Panc1 (cell line): ENCODE results near the gene TMOD1. TPM values are rescaled to one million over a fixed set of nuclear protein-coding genes. Genes with fewer than 3 reads are reported as not detected.

ENCODE experiments used
- ATAC-seq: fragments of 200-7000 bp; cut with Tn5 transposase; 2 replicates; pipeline ENCODE4 v1.9.1; 2020; ENCODE audit warnings: mild to moderate bottlenecking, moderate library complexity
- BruUV-seq: library from RNA; stranded (reverse); fragments of 400-500 nt; replicated peaks from 2 replicates; lab custom pipeline; 2021; lab: Mats Ljungman, UMichigan
- CTCF ChIA-PET: fragments of 300-600 bp; sonication (Branson Sonifier 250); formaldehyde crosslinking; loops from one replicate; lab custom pipeline; 2022; ENCODE audit warnings: antibody characterized with exemption; lab: Charles Lee
- POLR2A ChIA-PET: fragments of 300-600 bp; sonication (Branson Sonifier 250); formaldehyde crosslinking; loops from one replicate; lab custom pipeline; 2022; ENCODE audit warnings: antibody characterized with exemption; lab: Charles Lee
- DNase-seq: peaks from one replicate; pipeline ENCODE4 v3.0.0-alpha.2; 2010; ENCODE audit warnings: low read depth, low spot score
- H3K27ac ChIP-seq: 2 replicates; pipeline ENCODE4 v1.5.1; 2011; ENCODE audit warnings: mild to moderate bottlenecking, low read length, inconsistent platforms
- H3K27me3 ChIP-seq: fragments of 200-500 bp; sonication (Bioruptor generic); 2 replicates; pipeline ENCODE4 v1.6.0; 2014; ENCODE audit warnings: low read length, inconsistent platforms; ENCODE audit not compliant: control insufficient read depth, insufficient read depth
- H3K36me3 ChIP-seq: fragments of 200-500 bp; sonication (Bioruptor generic); 2 replicates; pipeline ENCODE4 v1.5.1; 2014; ENCODE audit warnings: inconsistent platforms, mild to moderate bottlenecking, low read length, moderate library complexity; ENCODE audit not compliant: control insufficient read depth, insufficient read depth
- H3K4me1 ChIP-seq: 2 replicates; pipeline ENCODE4 v1.5.1; 2011; ENCODE audit warnings: inconsistent platforms, mild to moderate bottlenecking, low read length, moderate library complexity; ENCODE audit not compliant: control insufficient read depth, insufficient read depth
- H3K4me3 ChIP-seq, 2 experiments: 2 replicates each; pipeline ENCODE4 v1.5.1; 2011 to 2012; ENCODE audit warnings: low read depth in 2 of 2, low read length in 2 of 2, mild to moderate bottlenecking in 2 of 2, inconsistent platforms in 1 of 2, moderate library complexity in 1 of 2
- H3K9me3 ChIP-seq: fragments of 200-500 bp; sonication (Bioruptor generic); 2 replicates; pipeline ENCODE4 v1.5.1; 2014; ENCODE audit warnings: low read depth, mild to moderate bottlenecking, inconsistent platforms, low read length, moderate library complexity; ENCODE audit not compliant: control insufficient read depth, insufficient read depth
- CTCF ChIP-seq: fragments of 450-650 bp; IDR thresholded peaks from 2 replicates; pipeline ENCODE4 v1.5.1; 2017; ENCODE audit warnings: mild to moderate bottlenecking
- POLR2AphosphoS5 ChIP-seq: IDR thresholded peaks from 2 replicates; pipeline ENCODE4 v1.6.1; 2012; ENCODE audit warnings: mild to moderate bottlenecking, low read depth, low read length, moderate library complexity
- REST ChIP-seq, 2 experiments: IDR thresholded peaks; 2 replicates each; pipeline ENCODE4 v1.6.1; 2011 to 2012; ENCODE audit warnings: low read depth in 2 of 2, control low read depth in 1 of 2, low read length in 1 of 2, mild to moderate bottlenecking in 1 of 2, moderate library complexity in 1 of 2; ENCODE audit not compliant: insufficient read depth in 1 of 2
- SIN3A ChIP-seq: IDR thresholded peaks from 2 replicates; pipeline ENCODE4 v1.6.1; 2012; ENCODE audit warnings: low read depth, mild to moderate bottlenecking, low read length, moderate library complexity, borderline replicate concordance; ENCODE audit not compliant: insufficient read depth
- TCF7L2 ChIP-seq: IDR thresholded peaks from 2 replicates; pipeline ENCODE4 v1.6.1; 2011; ENCODE audit warnings: mild to moderate bottlenecking, low read depth, low read length, inconsistent platforms
- in situ Hi-C: cut with HindIII; loops from 2 replicates; pipeline ENCODE4 v1.10.0; 2016; ENCODE audit warnings: low sequenced_read_pairs, low pct_unique_long_range_greater_than_20kb
- intact Hi-C: fragments of 100-400 bp; cut with micrococcal nuclease; formaldehyde crosslinking; loops from one replicate; pipeline ENCODE4 v1.10.0; 2022; ENCODE audit not compliant: unreplicated experiment
- total RNA-seq: library from RNA; stranded (reverse); gene quantifications from one replicate; pipeline ENCODE4 v1.2.1, GENCODE V29; 2021; ENCODE audit not compliant: unreplicated experiment

Gene TMOD1
- total RNA-seq, 1 experiment from 2014 or later, result 1.4 TPM

GRCh38 chr9:97625620-97626019 lies 124.2 kb downstream of the TMOD1 start:
- no peaks in the 10 kb centered on the region for H3K4me1 ChIP-seq
- no peaks in the 10 kb centered on the region for H3K27me3 ChIP-seq
- H3K4me3 ChIP-seq, result no peak overlapping the region
- POLR2A ChIA-PET, result interaction anchor here (0.6 kb wide), 1 partner anchor 10 kb away, joined by 3 read pairs; no protein-coding TSS in a partner anchor
- intact Hi-C loops (no loop called here), in situ Hi-C loops (no loop called here)
- no TSS peak for BruUV-seq
- no peaks in the 10 kb centered on the region for H3K9me3 ChIP-seq
- TF ChIP-seq SIN3A (no peak), CTCF (no peak), TCF7L2 (no peak), POLR2AphosphoS5 (no peak), REST (IDR thresholded peaks at IDR 0.05; ENCODE audit: insufficient read depth in 1 of 2, low read depth in 2 of 2, low read length in 1 of 2) (no peak)
- CTCF ChIA-PET, result interaction anchor here (0.5 kb wide), 1 partner anchor 28 kb away, joined by 3 read pairs; no protein-coding TSS in a partner anchor
- H3K27ac ChIP-seq, result no peak overlapping the region
- ATAC-seq, result no peak
- no peak for DNase-seq
- no peaks in the 10 kb centered on the region; the same call in 1 of the 2 replicates for H3K36me3 ChIP-seq

GRCh38 chr9:97627624-97628023 lies 126.2 kb downstream of the TMOD1 start:
- POLR2A ChIA-PET, result no interaction called here
- CTCF ChIA-PET, result no interaction called here
- BruUV-seq, result no TSS peak
- intact Hi-C loops (no loop called here), in situ Hi-C loops (no loop called here)
- ATAC-seq, result no peak
- DNase-seq, result no peak
- TF ChIP-seq CTCF (no peak), REST (IDR thresholded peaks at IDR 0.05; ENCODE audit: insufficient read depth in 1 of 2, low read depth in 2 of 2, low read length in 1 of 2) (no peak)
- Histone ChIP-seq H3K4me3 (no peak overlapping the region), H3K27ac (no peak overlapping the region), H3K9me3 (no peaks in the 10 kb centered on the region), H3K27me3 (no peaks in the 10 kb centered on the region), H3K36me3 (no peaks in the 10 kb centered on the region; the same call in none of the 2 replicates), H3K4me1 (peaks cover 5% of the 10 kb centered on the region; the same call in 1 of the 2 replicates)
